ENCODE measurements around the gene LAMC3.

Gene LAMC3

DNA sequence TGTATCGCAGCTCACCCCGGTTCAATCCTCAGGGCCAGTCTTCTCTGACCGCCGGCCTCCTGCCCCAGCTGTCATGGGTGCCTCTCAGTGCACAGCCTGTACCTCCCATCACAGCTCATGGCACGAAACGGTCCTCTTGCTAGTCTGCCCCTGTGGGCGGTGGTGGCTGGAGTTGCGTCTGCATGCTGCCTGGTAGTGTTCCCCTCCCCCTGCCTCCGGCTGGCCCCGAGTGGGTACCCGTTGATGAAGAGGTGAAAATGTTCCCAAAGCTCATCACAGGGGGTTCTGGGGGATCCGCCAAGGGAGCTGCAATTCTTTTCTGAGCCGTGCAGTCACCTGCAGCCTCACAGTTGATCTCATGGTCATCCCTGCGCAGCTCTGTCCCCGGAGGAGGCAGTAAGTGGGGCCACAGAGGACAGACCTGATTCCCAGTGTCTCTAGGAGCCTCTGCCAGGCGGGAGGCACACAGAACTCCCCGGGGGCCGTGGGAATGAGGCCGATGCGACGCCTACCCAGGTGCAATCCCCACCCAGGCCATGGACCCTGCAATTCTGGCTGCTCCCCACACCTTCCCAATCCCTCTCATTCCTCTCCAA is 35.2 kb upstream of the LAMC3 start:
- TF ChIP-seq, protein P1, sequence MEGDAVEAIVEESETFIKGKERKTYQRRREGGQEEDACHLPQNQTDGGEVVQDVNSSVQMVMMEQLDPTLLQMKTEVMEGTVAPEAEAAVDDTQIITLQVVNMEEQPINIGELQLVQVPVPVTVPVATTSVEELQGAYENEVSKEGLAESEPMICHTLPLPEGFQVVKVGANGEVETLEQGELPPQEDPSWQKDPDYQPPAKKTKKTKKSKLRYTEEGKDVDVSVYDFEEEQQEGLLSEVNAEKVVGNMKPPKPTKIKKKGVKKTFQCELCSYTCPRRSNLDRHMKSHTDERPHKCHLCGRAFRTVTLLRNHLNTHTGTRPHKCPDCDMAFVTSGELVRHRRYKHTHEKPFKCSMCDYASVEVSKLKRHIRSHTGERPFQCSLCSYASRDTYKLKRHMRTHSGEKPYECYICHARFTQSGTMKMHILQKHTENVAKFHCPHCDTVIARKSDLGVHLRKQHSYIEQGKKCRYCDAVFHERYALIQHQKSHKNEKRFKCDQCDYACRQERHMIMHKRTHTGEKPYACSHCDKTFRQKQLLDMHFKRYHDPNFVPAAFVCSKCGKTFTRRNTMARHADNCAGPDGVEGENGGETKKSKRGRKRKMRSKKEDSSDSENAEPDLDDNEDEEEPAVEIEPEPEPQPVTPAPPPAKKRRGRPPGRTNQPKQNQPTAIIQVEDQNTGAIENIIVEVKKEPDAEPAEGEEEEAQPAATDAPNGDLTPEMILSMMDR (IDR thresholded peaks at IDR 0.05; ENCODE audit: extremely low read depth, missing control alignments) = no peak
- no peak for DNase-seq (ENCODE audit: low spot score)

GRCh38 chr9:130974697-130975096 is 34.3 kb upstream of the LAMC3 start:
- TF ChIP-seq, protein P1 (IDR thresholded peaks at IDR 0.05; ENCODE audit: extremely low read depth, missing control alignments) = no peak
- no peak for DNase-seq (ENCODE audit: low spot score)

GRCh38 chr9:130975156-130975555 is 33.8 kb upstream of the LAMC3 start:
- TF ChIP-seq, protein P1 (IDR thresholded peaks at IDR 0.05; ENCODE audit: extremely low read depth, missing control alignments) = no peak
- no peak for DNase-seq (ENCODE audit: low spot score)

DNA sequence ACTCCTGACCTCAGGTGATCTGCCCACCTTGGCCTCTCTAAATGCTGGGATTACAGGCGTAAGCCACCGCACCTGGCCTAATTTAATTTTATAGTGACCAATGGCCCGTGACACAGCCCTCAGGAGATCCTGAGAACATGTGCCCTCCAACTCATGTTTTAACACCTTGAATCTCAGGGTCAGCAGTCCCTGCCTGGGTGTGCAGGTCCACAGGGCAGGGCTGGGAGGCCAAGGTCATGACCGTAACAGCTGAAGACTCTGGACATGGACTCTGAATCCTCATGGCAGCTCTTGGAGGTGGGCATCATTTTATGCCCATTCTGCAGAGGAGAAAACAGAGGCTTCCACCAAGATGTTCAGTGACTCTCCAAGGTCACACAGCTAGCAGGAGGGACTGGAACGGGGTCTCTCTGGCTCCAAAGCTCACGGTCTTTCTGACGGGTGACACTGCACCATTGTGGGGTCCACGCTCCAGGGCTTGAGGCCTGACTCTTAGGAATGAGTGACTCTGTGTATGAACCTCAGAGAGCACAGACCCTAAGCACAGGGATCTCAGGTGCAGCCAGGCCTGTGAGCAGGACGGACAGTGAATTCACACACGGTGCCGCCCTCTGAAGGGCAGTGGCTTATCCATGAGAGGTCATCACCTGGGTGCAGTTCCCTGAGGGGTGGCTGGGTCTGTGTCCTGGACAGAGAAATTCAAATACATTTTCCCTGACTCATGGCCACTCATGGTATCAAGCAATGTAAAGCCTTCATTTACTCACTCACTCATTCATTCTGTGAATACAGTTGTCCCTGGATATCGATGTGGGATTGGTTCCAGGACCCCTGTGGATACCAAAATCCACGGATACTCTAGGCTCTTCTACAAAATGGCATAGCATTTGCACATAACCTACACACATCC is 32.8 kb upstream of the LAMC3 start:
- TF ChIP-seq, protein P1 (IDR thresholded peaks at IDR 0.05; ENCODE audit: extremely low read depth, missing control alignments) = no peak
- no peak for DNase-seq (ENCODE audit: low spot score)

DNA sequence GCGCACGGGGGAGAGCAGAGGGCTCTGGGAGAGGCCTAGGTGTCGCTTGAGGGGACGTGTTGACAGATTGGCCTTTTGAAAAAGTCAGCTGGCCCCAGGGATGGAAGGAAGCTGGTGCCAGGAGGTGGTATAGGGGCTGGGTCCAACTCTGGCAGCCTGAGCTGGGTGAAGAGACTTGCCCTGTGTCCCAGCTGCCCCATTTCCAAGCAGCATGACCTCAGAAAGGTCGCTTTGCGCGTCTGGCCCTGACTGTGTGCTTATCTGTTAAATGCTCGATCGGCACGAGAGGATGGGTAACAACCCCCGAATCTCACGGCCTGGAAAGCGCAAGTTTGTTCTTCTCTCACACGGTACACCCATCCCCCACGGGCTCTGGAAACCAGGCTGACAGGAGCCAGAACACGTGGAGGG is 31.2 kb upstream of the LAMC3 start:
- TF ChIP-seq, protein P1 (IDR thresholded peaks at IDR 0.05; ENCODE audit: extremely low read depth, missing control alignments) = no peak
- no peak for DNase-seq (ENCODE audit: low spot score)

- DNase-seq (ENCODE audit: low spot score) = no peak
- TF ChIP-seq, protein P1 (IDR thresholded peaks at IDR 0.05; ENCODE audit: extremely low read depth, missing control alignments) = no peak
Measured at GRCh38 chr9:130979591-130980385, 29.2 kb upstream of the LAMC3 start.
